Smooth muscle cell (in vitro differentiated cells): ENCODE measurements around the gene IL31. TPM values are rescaled to one million over a fixed set of nuclear protein-coding genes. Genes with fewer than 3 reads are reported as not detected.

Source experiments
- DNase-seq: peaks from one replicate; lab custom pipeline; 2025; ENCODE audit not compliant: unreplicated experiment; lab: John Stamatoyannopoulos, UW
- H2AFZ ChIP-seq: fragments of 200-600 bp; sonication (generic); 2 replicates; pipeline ENCODE4 v1.6.0; 2016; ENCODE audit warnings: antibody characterized with exemption, low read depth, mild to moderate bottlenecking
- H3F3A ChIP-seq: fragments of 200-600 bp; sonication (generic); 2 replicates; pipeline ENCODE4 v1.6.0; 2017; ENCODE audit warnings: antibody characterized with exemption, low read depth
- H3K27ac ChIP-seq: fragments of 200-600 bp; sonication (generic); 2 replicates; pipeline ENCODE4 v1.5.1; 2016; ENCODE audit warnings: low read depth, mild to moderate bottlenecking
- H3K27me3 ChIP-seq: fragments of 200-600 bp; sonication (generic); 2 replicates; pipeline ENCODE4 v1.6.1; 2016; ENCODE audit warnings: low read depth, mild to moderate bottlenecking
- H3K36me3 ChIP-seq: fragments of 200-600 bp; sonication (generic); 2 replicates; pipeline ENCODE4 v1.5.1; 2016; ENCODE audit warnings: low read depth
- H3K4me1 ChIP-seq: fragments of 200-600 bp; sonication (generic); 2 replicates; pipeline ENCODE4 v1.5.1; 2016; ENCODE audit warnings: low read depth
- H3K4me2 ChIP-seq: fragments of 200-600 bp; sonication (generic); 2 replicates; pipeline ENCODE4 v1.6.0; 2016; ENCODE audit warnings: mild to moderate bottlenecking
- H3K4me3 ChIP-seq: fragments of 200-600 bp; sonication (generic); 2 replicates; pipeline ENCODE4 v1.5.1; 2016; ENCODE audit warnings: mild to moderate bottlenecking
- H3K79me2 ChIP-seq: fragments of 200-600 bp; sonication (generic); 2 replicates; pipeline ENCODE4 v1.6.0; 2016; ENCODE audit warnings: low read depth, mild to moderate bottlenecking
- H3K9ac ChIP-seq: fragments of 200-600 bp; sonication (generic); 2 replicates; pipeline ENCODE4 v1.6.0; 2016; ENCODE audit warnings: low read depth
- H3K9me3 ChIP-seq: fragments of 200-600 bp; sonication (generic); replicated peaks from 2 replicates; pipeline ENCODE4 v1.5.1; 2016; ENCODE audit warnings: low read depth
- H4K20me1 ChIP-seq: fragments of 200-600 bp; sonication (generic); 2 replicates; pipeline ENCODE4 v1.6.0; 2016; ENCODE audit warnings: low read depth
- WGBS: methylation state at CpG from one replicate; pipeline ENCODE4 v1.1.7; 2016; ENCODE audit warnings: low lambda C conversion rate; 5-methylcytosine and 5-hydroxymethylcytosine counted together
- polyA plus RNA-seq: library from polyadenylated mRNA; unstranded; fragments of >200 nt; fragmentation: Nextera tagmentation; extraction: Ambion mirVana; gene quantifications from 2 replicates; pipeline ENCODE4 v1.2.1, GENCODE V29; 2016
- total RNA-seq: library from RNA; depleted of rRNA; stranded (reverse); fragments of >200 nt; gene quantifications from 2 replicates; pipeline ENCODE4 v1.2.3, GENCODE V29; 2014
- TF ChIP-seq, protein P1 (sequence below): fragments of 200-600 bp; sonication (generic); IDR thresholded peaks from 2 replicates; pipeline ENCODE4 v1.5.1; 2017; ENCODE audit warnings: borderline replicate concordance, mild to moderate bottlenecking, antibody characterized with exemption; ENCODE audit not compliant: insufficient read depth, poor library complexity, severe bottlenecking

The IL31 gene
- total and polyA plus RNA-seq, 2 experiments from 2014 or later, result not detected

DNA sequence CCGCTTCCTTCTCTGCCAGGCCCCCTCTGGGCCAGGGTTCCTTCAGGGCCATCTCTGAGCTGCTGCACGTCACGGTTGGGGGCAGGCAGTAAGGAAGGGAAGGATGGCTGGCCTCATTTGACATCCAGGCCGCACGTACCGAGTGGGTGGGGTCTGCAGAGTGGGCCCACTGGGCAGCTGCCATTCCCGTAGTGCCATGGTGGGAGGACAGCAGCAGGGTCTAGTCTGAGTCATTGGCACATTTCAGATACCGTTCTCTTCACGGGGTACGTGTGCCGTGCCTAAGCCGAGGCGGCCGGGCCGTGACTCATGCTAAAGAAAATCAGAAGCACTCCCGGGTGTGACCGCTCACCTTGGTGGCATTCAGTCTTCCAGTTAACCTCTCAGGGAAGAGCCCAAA, 43.9 kb downstream of the IL31 start:
- no peak overlapping the region for H3K4me3 ChIP-seq
- no peak overlapping the region for H3K27ac ChIP-seq
- no peak overlapping the region for H3K9ac ChIP-seq
- H3K9me3 ChIP-seq, result no peaks in the 10 kb centered on the region
- peaks cover 12% of the 10 kb centered on the region for H3K79me2 ChIP-seq
- no peak overlapping the region for H3K4me2 ChIP-seq
- H2AFZ ChIP-seq, result no peak overlapping the region
- DNase-seq, result no peak
- TF ChIP-seq, protein P1, sequence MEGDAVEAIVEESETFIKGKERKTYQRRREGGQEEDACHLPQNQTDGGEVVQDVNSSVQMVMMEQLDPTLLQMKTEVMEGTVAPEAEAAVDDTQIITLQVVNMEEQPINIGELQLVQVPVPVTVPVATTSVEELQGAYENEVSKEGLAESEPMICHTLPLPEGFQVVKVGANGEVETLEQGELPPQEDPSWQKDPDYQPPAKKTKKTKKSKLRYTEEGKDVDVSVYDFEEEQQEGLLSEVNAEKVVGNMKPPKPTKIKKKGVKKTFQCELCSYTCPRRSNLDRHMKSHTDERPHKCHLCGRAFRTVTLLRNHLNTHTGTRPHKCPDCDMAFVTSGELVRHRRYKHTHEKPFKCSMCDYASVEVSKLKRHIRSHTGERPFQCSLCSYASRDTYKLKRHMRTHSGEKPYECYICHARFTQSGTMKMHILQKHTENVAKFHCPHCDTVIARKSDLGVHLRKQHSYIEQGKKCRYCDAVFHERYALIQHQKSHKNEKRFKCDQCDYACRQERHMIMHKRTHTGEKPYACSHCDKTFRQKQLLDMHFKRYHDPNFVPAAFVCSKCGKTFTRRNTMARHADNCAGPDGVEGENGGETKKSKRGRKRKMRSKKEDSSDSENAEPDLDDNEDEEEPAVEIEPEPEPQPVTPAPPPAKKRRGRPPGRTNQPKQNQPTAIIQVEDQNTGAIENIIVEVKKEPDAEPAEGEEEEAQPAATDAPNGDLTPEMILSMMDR, result no peak
- H3K27me3 ChIP-seq, result no peaks in the 10 kb centered on the region
- 84% methylated on average over 17 of the region's 17 CpGs for WGBS
- H3K4me1 ChIP-seq, result no peaks in the 10 kb centered on the region
- peaks cover 29% of the 10 kb centered on the region for H4K20me1 ChIP-seq
- no peaks in the 10 kb centered on the region for H3K36me3 ChIP-seq
- no peaks in the 10 kb centered on the region for H3F3A ChIP-seq

DNA sequence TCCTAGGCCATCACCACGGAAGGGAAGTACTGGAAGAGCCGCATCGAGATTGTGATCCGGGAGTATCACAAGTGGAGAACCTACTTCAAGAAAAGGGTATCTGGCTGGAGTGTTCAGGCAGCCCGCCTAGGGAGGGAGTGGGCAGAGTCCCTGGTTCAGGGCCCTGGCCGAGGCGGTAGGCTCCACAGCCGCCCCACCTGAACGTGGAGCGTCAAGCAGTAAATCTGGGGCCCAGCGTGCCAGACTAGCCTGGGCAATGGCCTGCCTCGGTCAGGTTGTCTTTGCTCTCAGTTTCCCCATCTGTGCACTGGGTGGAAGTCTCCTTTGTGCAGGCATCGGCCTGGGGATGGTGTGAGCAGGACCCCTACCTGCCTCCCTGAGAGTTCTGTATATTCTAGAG, 44.9 kb downstream of the IL31 start:
- H3K36me3 ChIP-seq, result no peaks in the 10 kb centered on the region
- DNase-seq, result no peak

DNA sequence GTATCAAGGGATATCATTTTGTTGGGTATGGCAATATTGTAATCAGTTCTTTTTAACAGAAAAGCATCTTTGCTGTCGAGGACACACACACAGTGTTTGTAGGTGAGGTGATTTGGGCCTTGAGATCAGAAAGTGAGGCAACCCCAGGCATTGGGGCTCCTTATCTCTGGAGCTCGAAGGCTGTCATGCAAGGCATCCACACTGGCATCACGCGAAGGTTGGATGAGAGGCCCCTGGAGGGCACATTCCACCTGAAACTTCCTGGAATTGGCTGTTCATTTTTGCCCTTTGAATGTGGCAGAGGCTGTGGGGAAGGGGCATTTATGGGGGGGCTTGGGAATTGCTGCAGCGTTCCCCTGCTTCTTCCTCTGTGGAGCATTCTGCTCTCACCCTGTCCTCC, 45.5 kb downstream of the IL31 start:
- DNase-seq, result no peak

More for the DNA sequence above, 44.9 kb downstream of the IL31 start:
- peaks cover 37% of the 10 kb centered on the region for H4K20me1 ChIP-seq
- TF ChIP-seq, protein P1, result no peak
- no peaks in the 10 kb centered on the region for H3K27me3 ChIP-seq
- no peak overlapping the region for H3K27ac ChIP-seq
- WGBS, result 98% methylated on average over 13 of the region's 13 CpGs
- no peaks in the 10 kb centered on the region for H3F3A ChIP-seq
- H3K4me1 ChIP-seq, result no peaks in the 10 kb centered on the region
- H3K4me3 ChIP-seq, result no peak overlapping the region
- peaks cover 20% of the 10 kb centered on the region for H3K79me2 ChIP-seq
- no peak overlapping the region for H3K9ac ChIP-seq
- H3K9me3 ChIP-seq, result no peaks in the 10 kb centered on the region
- no peak overlapping the region for H2AFZ ChIP-seq
- no peak overlapping the region for H3K4me2 ChIP-seq

DNA sequence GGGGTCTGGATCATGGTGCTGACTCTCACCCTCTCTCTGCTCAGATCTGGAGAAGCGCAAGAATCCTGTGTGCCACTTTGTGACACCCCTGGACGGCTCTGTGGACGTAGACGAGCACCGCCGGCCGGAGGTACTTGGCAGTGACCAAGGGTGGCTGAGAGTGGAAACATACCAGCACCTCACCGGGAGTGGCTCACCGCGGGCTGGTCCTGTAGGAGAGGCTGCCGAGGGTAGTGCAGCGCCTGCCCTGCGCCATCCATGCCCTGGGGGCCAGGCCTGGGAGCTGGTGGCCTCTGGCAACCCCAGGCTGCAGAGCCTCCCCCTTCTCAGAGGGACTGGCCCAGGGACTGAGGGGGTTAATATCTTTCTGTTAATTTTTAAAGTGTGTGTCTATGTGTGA, 46.2 kb downstream of the IL31 start:
- Histone ChIP-seq H3K9ac (no peak overlapping the region), H3K27ac (no peak overlapping the region), H3F3A (no peaks in the 10 kb centered on the region), H3K79me2 (peaks cover 28% of the 10 kb centered on the region), H3K36me3 (no peaks in the 10 kb centered on the region), H3K27me3 (no peaks in the 10 kb centered on the region), H3K4me3 (no peak overlapping the region), H4K20me1 (peaks cover 47% of the 10 kb centered on the region), H3K4me2 (no peak overlapping the region), H3K4me1 (peaks cover 6% of the 10 kb centered on the region), H2AFZ (no peak overlapping the region), H3K9me3 (no peaks in the 10 kb centered on the region)
- DNase-seq, result no peak
- TF ChIP-seq, protein P1, result no peak
- 98% methylated on average over 13 of the region's 13 CpGs for WGBS

More for the DNA sequence above, 45.5 kb downstream of the IL31 start:
- Histone ChIP-seq H3K9me3 (no peaks in the 10 kb centered on the region), H3K36me3 (no peaks in the 10 kb centered on the region), H3K27me3 (no peaks in the 10 kb centered on the region), H3K27ac (no peak overlapping the region), H3K4me3 (no peak overlapping the region), H3K4me1 (no peaks in the 10 kb centered on the region), H3K9ac (no peak overlapping the region), H2AFZ (no peak overlapping the region), H3K4me2 (no peak overlapping the region), H3F3A (no peaks in the 10 kb centered on the region), H3K79me2 (peaks cover 24% of the 10 kb centered on the region), H4K20me1 (peaks cover 41% of the 10 kb centered on the region)
- TF ChIP-seq, protein P1, result no peak
- WGBS, result 94% methylated on average over 5 of the region's 5 CpGs
